NCI-H1694 treated with DMSO at 0.1 percent for 48 hours (cell line): ENCODE results near the gene SDK1.

Experiments used
- DNase-seq: peaks from one replicate; lab custom pipeline; 2025; lab: John Stamatoyannopoulos, UW

SDK1 gene

DNA sequence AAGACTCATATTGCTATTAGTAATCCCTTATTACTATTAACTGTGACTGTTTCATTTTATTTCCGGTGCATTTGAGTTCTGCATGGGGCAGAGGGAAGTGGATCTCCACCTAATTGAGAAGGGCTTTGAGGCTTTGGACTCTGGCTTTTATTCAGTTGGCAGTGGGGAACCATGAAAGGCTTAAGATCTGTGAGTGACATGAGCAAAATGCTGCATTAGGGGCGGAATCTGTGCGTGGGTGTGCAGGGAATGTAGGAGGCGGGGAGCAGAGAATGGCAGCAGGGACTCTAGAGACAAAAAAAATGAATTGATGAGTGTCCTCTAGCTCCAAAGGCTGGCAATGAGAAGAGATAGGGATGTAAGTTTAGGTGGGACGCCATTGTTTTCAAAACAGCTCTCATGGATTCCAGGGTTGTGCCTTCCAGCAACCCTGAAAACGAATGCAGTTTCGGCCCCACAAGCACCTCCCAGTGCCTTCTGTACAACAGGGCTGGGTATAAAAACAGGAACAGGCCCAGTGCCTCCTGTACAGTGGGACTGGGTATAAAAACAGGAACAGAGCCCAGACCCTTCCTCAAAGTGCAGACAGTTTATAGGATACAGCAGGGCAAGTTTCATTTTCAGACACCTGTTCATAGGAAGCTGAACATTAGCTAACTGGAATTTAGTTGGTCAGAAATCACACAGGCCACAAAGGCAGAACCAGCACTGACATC is 717.7 kb downstream of the SDK1 start:
- no peak for DNase-seq

DNA sequence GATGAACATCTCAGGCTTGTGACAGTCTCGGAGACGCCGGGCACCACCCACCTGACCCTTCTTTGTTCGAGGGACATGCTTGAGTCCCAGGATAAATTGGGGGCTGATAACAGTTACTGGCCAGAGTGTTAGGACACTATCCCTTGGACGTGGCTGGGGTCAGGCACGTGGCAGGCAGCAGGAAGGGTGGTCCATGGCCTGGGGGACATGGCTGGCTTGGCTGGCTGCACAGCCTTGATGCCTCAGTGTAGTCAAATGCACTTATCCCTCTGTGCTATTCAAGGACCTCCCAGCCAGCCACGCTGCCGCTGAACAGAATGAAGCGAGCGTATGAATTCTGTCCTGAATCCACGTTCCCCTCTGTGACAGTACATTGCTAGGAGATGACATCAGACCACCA is 719.0 kb downstream of the SDK1 start:
- no peak for DNase-seq

DNA sequence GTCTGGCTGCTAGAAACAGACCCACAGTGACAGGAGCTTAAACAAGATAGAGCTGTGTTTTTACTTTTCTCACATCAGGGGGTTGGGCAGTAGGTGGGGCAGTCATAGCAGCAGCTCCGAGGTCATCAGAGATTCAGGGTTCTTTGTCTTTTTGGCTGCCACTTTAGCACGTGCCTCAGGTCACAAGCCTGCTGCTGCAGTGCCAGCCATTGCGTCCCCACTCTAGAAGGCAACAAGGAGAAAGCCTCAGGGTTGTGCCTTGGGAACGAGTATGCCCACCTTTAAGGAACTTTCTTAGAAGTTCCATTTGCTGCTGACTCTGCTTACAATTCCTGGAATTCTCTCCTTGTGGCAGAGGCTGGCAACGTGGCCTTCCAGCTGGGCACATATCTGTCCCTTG is 720.4 kb downstream of the SDK1 start:
- DNase-seq, result no peak

DNA sequence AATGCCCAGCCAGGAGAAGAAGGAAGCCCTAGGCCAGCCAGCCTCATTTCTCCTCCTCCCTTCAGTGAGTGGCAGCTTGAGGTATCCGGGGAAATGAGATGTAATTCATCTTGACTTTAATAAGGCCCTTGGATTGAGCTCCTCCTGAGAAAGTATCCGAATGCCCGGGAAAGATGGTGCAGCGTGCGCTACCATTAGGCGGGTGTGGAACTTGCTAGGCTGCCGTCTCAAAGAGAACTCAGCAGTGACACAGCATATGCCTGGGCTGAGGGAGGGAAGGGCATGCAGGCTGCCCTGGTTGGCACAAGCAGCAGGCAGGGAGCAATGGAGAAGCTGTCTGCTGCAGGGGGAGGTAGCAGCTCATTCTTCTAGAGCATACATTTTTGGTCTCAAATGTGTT is 721.2 kb downstream of the SDK1 start:
- DNase-seq, result no peak

DNA sequence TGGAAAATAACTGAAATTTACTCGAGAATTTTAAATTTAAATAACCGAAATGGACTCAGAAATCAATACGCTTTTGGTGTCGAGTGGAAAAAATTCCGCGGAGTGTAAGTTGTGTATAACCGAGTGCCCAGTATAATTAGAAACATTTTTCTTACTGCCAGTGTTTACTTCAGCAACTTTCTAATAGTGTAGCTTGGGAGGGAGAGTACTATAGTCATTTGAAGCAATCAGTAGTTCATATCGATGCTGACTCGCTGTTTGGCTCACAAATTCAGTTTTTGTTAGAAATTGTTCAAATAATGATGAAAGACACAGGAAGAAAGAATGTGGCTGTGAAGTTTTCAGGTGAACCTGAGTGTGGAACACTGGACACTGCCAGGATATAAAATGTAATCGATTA is 722.5 kb downstream of the SDK1 start:
- DNase-seq, result no peak

DNA sequence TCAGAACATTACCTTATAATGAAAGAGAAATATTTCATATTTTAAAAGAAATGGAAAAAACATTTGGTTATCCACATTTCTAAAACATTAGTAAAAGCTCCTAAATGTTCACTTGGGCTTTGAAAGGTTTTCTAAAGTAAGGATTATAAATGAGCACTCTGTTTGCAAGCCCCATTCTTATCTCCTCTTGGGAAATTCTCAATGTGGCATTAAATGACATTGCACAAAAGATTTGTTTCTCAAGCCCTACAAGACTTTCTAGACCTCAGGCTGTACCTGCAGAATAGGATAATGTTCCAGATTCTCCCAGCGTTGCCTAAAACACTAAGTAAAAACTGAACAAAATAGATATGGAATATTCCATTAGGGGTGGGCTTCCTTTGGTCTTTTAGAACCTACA is 723.1 kb downstream of the SDK1 start:
- no peak for DNase-seq

DNA sequence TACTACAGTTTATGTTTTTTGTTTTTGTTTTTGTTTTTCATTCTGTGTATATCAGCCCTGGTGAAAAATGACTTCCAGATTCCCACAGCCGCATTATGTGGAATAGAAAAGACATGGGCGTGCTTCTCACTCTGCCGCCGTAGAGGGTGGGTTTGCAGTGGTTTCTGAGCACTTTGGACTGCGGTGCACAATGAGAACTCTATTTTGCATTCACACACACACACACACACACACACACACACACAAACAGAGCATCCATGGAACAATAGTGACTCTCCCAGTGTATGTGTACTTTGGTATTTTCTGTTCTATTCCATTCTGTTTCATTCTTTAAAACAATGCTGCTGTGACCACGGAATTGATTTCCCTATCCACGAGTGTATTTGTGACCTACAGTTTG is 723.8 kb downstream of the SDK1 start:
- no peak for DNase-seq

DNA sequence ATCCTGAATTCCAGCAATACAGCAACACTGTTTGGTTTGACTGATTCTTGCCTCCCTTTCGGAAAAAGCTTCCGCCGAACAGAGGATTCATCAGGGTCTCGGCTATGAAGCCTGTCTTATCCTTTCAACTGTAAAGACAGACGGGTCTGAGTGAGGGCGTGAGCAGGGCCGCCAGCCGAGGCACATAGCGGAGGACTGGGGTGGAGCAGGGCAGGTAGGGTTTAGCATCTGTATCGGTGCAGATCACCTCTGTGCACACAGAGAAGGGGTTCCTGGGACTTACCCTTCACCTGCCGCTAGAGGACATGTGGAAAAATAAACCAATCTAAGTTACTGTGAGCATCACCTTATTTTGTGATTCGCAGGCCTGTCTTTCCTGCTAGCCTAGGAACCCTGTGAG is 724.2 kb downstream of the SDK1 start:
- DNase-seq, result no peak

DNA sequence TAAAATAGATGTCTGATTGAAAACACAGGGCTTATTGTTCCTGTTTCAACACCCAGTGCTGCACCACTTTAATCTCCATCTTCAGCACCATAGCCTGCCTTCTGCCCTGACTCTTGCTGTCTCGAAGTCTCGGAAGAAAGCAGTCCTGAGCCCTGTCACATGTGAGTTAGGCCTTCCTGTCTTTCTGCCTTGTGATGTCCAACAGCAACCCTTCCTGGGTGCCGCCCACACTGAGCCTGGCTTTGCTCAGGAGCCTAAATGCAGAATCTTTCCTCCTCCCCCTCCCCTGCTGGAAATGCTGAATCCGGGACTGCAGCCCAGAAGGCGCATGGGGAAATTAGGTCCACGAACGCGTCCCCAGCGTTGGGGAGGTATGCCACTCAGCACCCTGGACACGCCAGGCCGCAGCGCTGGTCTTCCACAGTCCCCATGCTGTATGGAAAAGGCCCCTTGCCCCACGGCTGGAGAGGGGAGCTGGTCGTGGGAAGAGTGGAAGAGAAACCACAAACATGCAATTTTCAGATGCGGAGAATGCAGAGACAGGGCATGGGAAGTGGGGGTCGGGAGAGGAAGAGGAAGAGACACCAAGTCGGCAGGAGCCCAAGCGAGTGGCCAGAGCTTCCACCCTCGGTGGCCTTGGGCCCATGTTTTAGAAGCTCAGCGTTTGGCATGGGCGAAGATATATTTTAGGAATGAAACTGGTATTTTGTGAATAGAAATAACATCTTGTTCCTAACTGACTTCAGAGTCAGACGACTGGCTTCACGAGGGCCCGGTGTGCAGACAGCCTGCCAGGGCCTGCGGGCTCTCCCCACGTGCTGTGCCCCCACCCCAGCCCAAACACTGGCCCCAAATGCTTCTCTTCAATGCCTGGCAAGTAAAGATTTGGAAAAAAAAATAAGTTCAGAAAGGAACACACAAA is 724.9 kb downstream of the SDK1 start:
- no peak for DNase-seq

DNA sequence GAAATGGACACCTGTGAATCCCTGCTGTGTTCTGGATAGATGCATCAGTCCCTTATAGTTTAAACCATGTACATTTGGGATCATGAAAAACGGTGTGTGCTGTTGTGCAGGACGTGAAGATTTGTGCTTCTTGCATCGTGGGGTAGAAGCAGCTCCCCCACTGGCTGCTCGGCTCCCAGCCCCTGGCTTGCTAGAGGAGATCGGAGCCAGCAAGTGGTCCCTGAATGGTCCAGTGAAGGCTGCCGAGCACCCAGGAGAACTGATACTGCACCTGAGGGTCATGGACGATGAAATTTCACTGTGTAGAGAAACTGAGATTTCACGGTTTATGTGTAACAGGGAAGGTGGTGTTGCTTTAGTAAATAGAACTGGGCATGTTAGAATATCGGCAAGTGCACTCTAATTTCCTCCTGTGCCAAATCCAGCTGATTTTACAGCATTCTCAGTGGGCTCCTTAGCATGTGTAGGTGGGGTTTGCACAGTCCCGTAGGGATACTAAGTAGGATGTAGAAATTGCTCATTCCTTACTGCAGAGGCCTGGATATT is 726.0 kb downstream of the SDK1 start:
- DNase-seq, result no peak

DNA sequence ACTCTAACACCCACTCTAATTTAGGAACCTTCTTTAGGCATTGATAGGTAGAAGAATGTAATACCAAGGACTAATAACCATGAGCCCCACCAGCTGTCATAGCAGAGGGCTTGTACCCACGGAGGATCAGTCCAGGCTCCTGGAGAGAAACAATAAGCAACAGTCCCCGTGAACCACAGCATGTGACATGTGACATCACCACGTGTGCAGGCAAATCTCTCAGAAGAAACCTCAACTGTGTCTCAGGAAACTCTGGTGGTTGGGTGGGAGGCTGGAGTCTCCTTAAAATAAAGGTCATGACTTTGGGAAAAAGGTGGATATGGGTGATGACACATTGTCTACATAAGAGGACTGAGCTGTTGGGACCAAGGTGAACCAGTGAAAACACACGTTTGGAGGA is 727.2 kb downstream of the SDK1 start:
- DNase-seq, result no peak

DNA sequence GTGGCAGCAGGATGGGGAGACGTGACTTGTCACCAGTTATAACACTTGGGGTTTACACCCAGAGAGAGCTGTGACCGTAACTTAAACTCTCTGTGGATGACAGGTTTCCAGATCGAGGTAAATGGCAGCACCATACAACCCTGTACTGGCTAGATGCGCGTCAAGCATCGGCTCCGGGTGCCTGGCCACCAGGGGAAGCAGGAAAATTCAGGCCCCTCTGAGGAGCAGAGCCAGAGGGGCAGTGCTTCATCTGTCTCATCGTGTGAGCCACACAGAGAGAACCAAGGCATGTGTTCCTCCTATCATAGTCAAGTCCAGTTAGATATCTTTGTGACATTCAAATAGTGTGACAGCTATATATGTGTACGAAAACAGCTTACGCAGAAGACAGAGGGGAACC is 728.9 kb downstream of the SDK1 start:
- no peak for DNase-seq

DNA sequence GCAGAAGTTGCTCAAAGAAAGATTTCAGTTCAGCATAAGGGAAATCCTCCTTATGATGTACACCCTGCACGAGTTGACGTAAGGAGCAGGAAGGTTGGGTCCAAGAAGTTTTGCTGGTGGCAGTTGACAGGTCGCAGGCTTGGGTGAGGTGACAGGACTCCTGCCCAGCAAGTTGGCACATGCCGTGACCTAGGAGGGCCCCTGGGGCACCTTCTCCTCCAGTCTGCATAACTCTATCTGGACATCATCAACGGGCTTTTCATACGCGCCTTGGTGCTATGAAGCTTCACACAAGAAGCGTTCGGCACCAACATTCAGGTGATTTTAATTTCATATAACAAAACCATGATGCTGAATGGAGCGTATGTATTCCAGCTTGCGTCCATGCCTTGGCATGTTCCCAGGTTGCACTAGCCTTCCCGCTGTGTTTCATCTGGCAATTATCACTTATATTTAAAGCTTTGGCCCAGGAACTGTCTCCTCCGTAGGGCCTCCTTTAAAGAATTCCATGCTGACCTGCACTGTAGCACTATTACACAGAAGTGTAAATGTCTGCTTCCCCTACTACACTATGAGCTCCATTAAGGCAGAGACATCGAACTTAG is 729.4 kb downstream of the SDK1 start:
- DNase-seq, result no peak

DNA sequence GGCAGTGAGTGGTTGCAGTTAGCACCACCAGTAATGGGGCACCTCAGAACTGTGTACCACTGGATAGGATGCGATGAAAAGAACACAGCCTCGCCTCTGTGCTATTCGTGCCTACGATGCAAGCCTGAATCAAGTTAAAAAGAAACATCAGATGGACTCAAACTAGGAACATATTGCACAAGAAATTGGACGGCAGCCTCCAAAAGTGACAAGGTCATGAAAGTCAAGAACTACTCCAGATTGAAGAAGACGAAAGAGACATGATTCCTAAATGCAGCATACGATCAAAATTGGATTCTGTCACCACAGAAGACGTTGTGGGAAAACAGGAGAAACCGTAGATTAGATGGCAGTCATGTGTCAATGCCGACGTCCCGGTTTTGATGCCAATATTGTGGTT is 732.9 kb downstream of the SDK1 start:
- DNase-seq, result no peak

DNA sequence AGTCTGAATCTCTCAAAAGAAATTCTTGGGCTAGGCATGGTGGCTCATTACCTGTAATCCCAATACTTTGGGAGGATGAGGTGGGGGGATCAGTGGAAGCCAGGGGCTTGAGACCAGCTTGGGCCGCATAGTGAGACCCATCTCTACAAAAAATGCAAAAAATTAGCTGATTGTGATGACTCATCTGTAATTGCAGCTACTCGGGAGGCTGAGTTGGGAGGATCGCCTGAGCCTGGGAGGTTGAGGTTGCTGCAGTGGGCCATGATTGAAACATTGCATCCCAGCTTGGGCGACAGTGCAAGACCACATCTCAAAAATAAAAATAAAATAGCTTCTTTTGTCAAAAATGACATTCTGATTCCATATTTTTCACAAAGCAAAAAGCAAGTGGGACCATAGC is 736.3 kb downstream of the SDK1 start:
- no peak for DNase-seq

DNA sequence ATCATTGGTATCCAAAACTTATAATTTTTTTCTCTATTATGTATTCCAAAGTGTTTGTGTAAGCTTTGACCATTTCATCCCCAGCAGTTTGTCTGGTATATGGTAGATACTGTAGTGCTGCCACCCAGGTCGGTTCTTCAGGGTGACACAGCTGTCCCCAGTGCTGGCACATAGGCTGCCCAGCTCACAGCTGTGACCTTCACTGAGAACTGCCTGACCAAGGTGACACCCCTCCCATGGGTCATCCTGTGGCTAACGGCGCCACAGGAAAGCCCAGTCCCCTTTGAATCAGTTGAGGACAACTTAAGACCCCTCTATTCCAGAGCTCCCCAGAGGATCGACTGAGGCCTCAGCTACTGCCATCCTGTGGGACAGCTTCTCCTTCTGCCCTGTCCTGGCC is 736.8 kb downstream of the SDK1 start:
- no peak for DNase-seq

DNA sequence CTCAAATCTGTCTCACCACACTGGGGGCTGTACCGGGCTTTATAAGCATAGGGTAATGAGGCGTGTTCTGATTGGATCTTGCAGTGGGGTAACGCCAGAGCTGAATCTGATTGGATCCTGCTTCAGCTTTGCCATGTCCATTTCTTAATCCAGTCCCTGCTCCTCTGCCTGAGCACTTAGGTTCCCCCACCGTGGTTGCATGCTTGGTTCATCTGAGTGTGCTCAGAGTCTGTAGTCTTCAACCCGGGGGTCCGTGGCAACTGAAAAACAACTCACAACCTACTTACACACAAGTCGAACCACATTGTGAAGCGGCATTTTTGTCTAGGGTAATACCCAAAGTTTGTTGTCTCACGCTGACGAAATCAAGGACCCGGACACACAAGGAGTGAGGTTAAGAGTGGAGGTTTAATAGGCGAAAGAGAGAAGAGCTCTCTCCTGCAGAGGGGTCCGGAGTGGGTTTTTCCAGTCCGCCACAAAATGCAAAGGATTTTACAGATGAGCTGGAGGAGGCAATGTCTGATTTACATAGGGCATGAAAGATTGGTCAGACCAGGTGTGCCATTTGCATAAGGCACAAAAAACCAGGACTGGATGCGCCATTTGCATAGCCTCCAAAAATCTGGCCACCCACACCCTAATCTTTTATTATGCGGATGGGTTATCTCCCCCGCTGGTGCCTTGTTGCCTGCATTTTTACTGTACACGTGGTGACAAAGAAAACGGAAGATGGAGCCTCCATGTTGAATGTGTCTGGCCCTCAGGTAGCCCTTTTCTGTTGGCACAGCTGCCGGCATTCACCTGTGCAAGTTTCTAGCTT is 739.3 kb downstream of the SDK1 start:
- no peak for DNase-seq

DNA sequence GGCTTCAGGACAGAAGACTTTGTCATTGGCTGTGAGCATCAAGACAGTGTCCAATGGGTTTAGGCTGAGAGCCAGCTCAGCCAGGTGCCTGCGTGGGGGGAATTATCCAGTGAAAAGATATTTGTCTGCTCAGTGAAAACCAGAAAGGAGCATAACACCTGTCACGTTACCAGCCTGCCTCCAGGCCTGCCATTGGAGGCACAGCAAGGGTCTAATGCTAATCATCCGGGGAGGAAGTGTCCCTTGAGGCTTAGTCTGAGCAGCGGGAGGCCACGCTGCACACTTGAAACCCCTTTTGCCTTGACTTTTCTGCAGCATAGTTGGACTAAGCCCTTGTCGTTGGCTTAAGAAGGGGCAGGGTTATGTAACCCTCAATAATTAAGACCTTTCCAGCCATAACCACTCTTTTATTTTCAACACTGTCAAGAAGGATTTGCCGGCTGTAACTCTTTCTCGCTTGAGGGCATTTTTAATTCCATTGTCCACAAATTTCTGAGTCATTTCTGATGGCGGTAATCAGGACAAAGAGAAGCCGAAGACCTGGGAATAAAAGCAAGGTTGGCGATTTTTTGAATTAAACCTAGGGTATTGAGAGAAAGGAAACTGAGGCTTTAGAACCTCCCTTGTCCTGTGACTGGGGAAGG is 741.5 kb downstream of the SDK1 start:
- no peak for DNase-seq

DNA sequence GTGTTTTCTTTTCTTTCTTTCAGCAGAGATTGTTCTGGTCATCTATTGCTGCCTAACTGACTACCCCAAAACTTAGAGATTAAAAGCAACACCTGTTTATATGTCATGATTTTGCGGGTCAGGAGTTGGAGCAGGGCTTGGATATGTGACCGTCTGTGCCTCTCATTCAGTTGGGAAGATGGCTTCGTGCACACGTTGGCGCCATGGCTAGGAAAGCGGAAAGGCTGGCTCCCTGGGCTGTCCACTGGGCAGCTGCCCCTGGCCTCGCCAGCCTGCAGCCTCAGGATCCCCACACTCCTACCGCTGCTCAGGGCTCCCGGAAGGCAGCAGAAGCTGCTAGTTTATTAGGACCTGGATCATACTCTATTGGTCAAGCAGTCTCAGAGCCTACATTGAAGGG is 742.9 kb downstream of the SDK1 start:
- DNase-seq, result no peak

DNA sequence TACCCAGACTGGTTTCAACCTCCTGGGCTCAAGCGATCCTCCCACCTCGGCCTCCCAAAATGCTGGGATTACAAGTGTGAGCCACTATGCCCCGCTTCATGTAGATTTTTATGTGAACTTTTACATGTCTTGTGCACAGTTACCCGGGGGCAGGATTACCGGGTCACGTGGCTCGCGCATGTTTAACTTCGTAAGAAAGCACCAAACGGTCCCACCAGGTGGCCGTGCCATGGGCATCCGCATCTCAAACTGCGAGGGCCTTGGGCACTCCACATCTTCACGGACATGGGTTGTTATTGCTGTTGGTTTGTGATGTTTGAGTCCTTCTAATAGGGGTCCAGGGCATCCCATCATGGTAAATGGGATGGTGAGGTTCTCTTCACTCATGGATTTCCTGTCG is 744.4 kb downstream of the SDK1 start:
- no peak for DNase-seq

DNA sequence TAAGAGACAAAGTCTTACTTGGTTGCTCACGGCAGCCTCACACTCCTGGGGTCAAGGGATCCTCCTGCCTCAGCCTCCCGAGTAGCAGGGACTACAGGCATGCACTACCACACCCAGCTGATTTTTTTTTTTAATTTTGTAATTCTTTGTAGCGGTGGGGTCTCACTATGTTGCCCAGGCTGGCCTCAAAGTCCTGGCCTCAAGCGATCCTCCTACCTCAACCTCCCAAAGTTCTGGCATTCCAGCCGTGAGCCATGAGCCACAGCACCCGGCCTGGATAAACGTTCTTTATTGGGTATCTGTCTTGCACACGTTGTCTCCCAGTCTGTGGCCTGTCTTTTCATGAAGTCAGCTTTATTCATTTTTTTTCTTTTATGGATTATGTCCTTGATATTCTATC is 744.9 kb downstream of the SDK1 start:
- no peak for DNase-seq

DNA sequence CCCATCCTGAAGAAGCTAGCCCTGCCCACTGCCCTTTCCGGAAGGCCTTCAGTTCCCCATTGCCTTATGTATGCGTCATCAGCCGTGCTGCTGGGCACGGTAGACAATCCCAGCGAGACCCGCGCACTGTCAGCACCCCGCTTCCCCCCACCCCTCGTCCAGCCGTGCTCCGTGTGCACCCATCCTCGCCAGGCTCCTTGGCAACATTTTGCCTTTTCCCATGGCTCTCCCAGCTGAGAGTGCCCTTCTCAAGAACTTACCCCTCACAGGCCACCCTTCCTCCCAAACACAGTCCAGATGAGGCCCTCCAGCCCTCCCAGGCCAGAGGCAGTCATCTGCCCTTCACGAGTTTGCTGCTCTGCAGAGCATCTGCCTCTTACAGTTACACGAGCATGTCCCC is 747.3 kb downstream of the SDK1 start:
- no peak for DNase-seq
